ENCODE data around the gene LMX1B. TPM values are rescaled to one million over a fixed set of nuclear protein-coding genes. Genes with fewer than 3 reads are reported as not detected.

The LMX1B gene
- total RNA-seq (2021; ENCODE audit: unreplicated experiment) (11.3 TPM), Bru-seq, nascent RNA (percentile 45 among the genes with signal in this experiment), BruChase-seq, experiment 1, labeled RNA remaining after a 6-hour chase (percentile 57 among the genes with signal in this experiment), BruChase-seq, experiment 2, labeled RNA remaining after a 2-hour chase (percentile 53 among the genes with signal in this experiment)
- polyA plus RNA-seq (2012), result 8.8 and 9.1 TPM in 2 replicates
- long read RNA-seq, partial matches to known transcripts, result 4 of 20 reads
- long read RNA-seq, other reads (novel, unspliced or antisense), result 16 of 20 reads

- DNase-seq (ENCODE audit: low read depth, low spot score) (peak; percentile 63), ATAC-seq (peak; percentile 68)
- H3K4me3 ChIP-seq (replicated peaks in 1 of 2; ENCODE audit: low read depth in 1 of 2, low read length in 2 of 2), result peak within 1 kb of the TSS; percentile 56 to 69
- no peaks in the 10 kb centered on the region; a peak in 1 of 4 replicates for H3K36me3 ChIP-seq (ENCODE audit: control insufficient read depth in 1 of 2, insufficient read depth in 2 of 2, low read length in 2 of 2)
- no peaks in the 10 kb centered on the region for H3K9me2 ChIP-seq (ENCODE audit: insufficient read depth)
- no peaks in the 10 kb centered on the region for H3K9me3 ChIP-seq (ENCODE audit: control insufficient read depth in 1 of 2, insufficient read depth in 1 of 2, low read depth in 1 of 2, low read length in 2 of 2)
- peak within 1 kb of the TSS; percentile 38 for H2AFZ ChIP-seq (ENCODE audit: low read depth, low read length, poor library complexity, severe bottlenecking)
- no peaks in the 10 kb centered on the region for H3K79me2 ChIP-seq (ENCODE audit: insufficient read depth, low read length)
- peak within 1 kb of the TSS; percentile 57 for H3K9ac ChIP-seq (ENCODE audit: low read length)
- H4K20me1 ChIP-seq (ENCODE audit: insufficient read depth), result no peaks in the 10 kb centered on the region
- ChIA-PET RAD21 (ENCODE audit: low non-redundant PET in 1 of 2, low total read pairs in 2 of 2, uncharacterized antibody in 2 of 2, unreplicated experiment in 2 of 2) (no interaction called here), POLR2A (no interaction called here), CTCF (interaction anchor here (0.8 to 1.0 kb wide), 3 partner anchors 77 to 168 kb away, joined by 3 to 4 read pairs (median 3); no protein-coding TSS in a partner anchor)
- H3K27me3 ChIP-seq (ENCODE audit: insufficient read depth, low read length), result no peaks in the 10 kb centered on the region
- intact Hi-C loops (cut with micrococcal nuclease), result no loop called here
- H3K27ac ChIP-seq (ENCODE audit: low read depth, low read length), result peak within 1 kb of the TSS; percentile 59; the same call in 1 of the 2 replicates
- H3K4me1 ChIP-seq (ENCODE audit: control insufficient read depth in 1 of 2, insufficient read depth in 2 of 2, low read length in 2 of 2), result peaks cover 7 to 23% of the 10 kb centered on the region in 2 experiments; a peak in 3 of 4 replicates
- peak within 1 kb of the TSS; percentile 93 for H3K4me2 ChIP-seq (ENCODE audit: low read length)
- BruUV-seq (replicated peaks), result no TSS peak
- TF ChIP-seq ZNF274 (IDR thresholded peaks at IDR 0.05; ENCODE audit: low read depth, low read length), result no peak
- no peak for TF ChIP-seq EGR1 (IDR thresholded peaks at IDR 0.05; ENCODE audit: low read depth)
- no peak for TF ChIP-seq EZH2 (IDR thresholded peaks at IDR 0.05)
- no peak for TF ChIP-seq CEBPB (IDR thresholded peaks at IDR 0.05; ENCODE audit: low read depth)
- TF ChIP-seq SP1 (IDR thresholded peaks at IDR 0.05; ENCODE audit: low read depth), result no peak; the same call in 1 of the 2 replicates
- TF ChIP-seq FOSL1 (IDR thresholded peaks at IDR 0.05; ENCODE audit: low read depth), result no peak
- peak; percentile 73 for TF ChIP-seq YY1 (IDR thresholded peaks at IDR 0.05; ENCODE audit: extremely low read depth, insufficient replicate concordance, low read depth, low read length)
- TF ChIP-seq ZFX (IDR thresholded peaks at IDR 0.05), result no peak
- TF ChIP-seq ELF1 (IDR thresholded peaks at IDR 0.05; ENCODE audit: borderline replicate concordance, low read depth), result no peak
- no peak for TF ChIP-seq EZH2phosphoT487 (IDR thresholded peaks at IDR 0.05; ENCODE audit: borderline replicate concordance)
- TF ChIP-seq ZBTB33 (IDR thresholded peaks at IDR 0.05; ENCODE audit: extremely low read depth, insufficient replicate concordance, low read length), result peak; percentile 42
- peak; percentile 82 for TF ChIP-seq TCF7L2 (IDR thresholded peaks at IDR 0.05; ENCODE audit: borderline replicate concordance, extremely low read depth, insufficient read depth, insufficient read length)
- TF ChIP-seq CTCF (IDR thresholded peaks at IDR 0.05 in 2 of 3, conservative IDR thresholded peaks at IDR 0.05 in 1 of 3; ENCODE audit: borderline replicate concordance in 1 of 3, insufficient read depth in 1 of 3, low read depth in 2 of 3, low read length in 2 of 3), result no peak
- TF ChIP-seq MAX (IDR thresholded peaks at IDR 0.05), result peak; percentile 55; the same call in 1 of the 2 replicates
- no peak; the same call in 1 of the 2 replicates for TF ChIP-seq JUND (IDR thresholded peaks at IDR 0.05)
- TF ChIP-seq REST (IDR thresholded peaks at IDR 0.05; ENCODE audit: low read depth), result no peak
- TF ChIP-seq POLR2A (IDR thresholded peaks at IDR 0.05; ENCODE audit: borderline replicate concordance, extremely low read depth, insufficient read depth, insufficient read length), result peak; percentile 32
- TF ChIP-seq CBX3 (IDR thresholded peaks at IDR 0.05; ENCODE audit: low read depth), result peak; percentile 82
- TF ChIP-seq RAD21 (IDR thresholded peaks at IDR 0.05; ENCODE audit: low read depth), result no peak
Measured at GRCh38 chr9:126613651-126614050, at the start of gene LMX1B. Gene LMX1B (plus strand): TSS chr9:126613928. CDS start chr9:126614450, 522 bp downstream.

Data from HCT116 (cell line).